HCT116 (cell line): ENCODE data around the gene ARHGEF3. TPM values are rescaled to one million over a fixed set of nuclear protein-coding genes. Genes with fewer than 3 reads are reported as not detected.

ENCODE experiments used
- ATAC-seq: fragments of 200-7000 bp; cut with Tn5 transposase; 2 replicates; pipeline ENCODE4 v1.9.1; 2020; ENCODE audit warnings: mild to moderate bottlenecking, moderate library complexity
- BruUV-seq: library from RNA; stranded (reverse); fragments of 400-500 nt; replicated peaks from 2 replicates; lab custom pipeline; 2021; lab: Mats Ljungman, UMichigan
- CTCF ChIA-PET: fragments of 300-600 bp; sonication (Branson Sonifier 250); formaldehyde crosslinking; loops from one replicate; lab custom pipeline; 2021; ENCODE audit warnings: antibody characterized with exemption; lab: Charles Lee
- POLR2A ChIA-PET: fragments of 300-600, 350-600 bp; sonication (Branson Sonifier 250); formaldehyde crosslinking; loops from one replicate; lab custom pipeline; 2021; ENCODE audit warnings: antibody characterized with exemption; lab: Charles Lee
- RAD21 ChIA-PET, 2 experiments: fragments of 300-600 bp; sonication (Branson Sonifier 250); formaldehyde crosslinking; loops; one replicate each; lab custom pipeline; 2023; ENCODE audit warnings: low total read pairs in 2 of 2; ENCODE audit not compliant: uncharacterized antibody in 2 of 2, unreplicated experiment in 2 of 2, low non-redundant PET in 1 of 2; lab: Charles Lee
- DNase-seq: peaks from one replicate; pipeline ENCODE4 v3.0.0-alpha.2; 2010; ENCODE audit warnings: low read depth, low spot score
- H2AFZ ChIP-seq: fragments of 200-600 bp; shearing (Covaris generic), sonication (generic); 2 replicates; pipeline ENCODE4 v1.6.1; 2017; ENCODE audit warnings: low read depth, mixed run types, mixed read lengths, antibody characterized with exemption, low read length; ENCODE audit not compliant: poor library complexity, severe bottlenecking
- H3K27ac ChIP-seq: 2 replicates; pipeline ENCODE4 v1.5.1; 2012; ENCODE audit warnings: low read depth, low read length
- H3K27me3 ChIP-seq: fragments of 200-600 bp; sonication (generic); 2 replicates; pipeline ENCODE4 v1.6.1; 2016; ENCODE audit warnings: mixed run types, low read length, mixed read lengths; ENCODE audit not compliant: insufficient read depth
- H3K36me3 ChIP-seq, 2 experiments: fragments of 200-500 bp in 1 of 2; fragments of 200-600 bp in 1 of 2; sonication (Bioruptor generic) in 1 of 2; sonication (generic) in 1 of 2; 2 replicates each; pipeline versions ENCODE4 v1.5.1 to v1.6.1; 2014 to 2016; ENCODE audit warnings: low read length in 2 of 2, inconsistent platforms in 1 of 2, mixed read lengths in 1 of 2, mixed run types in 1 of 2; ENCODE audit not compliant: insufficient read depth in 2 of 2, control insufficient read depth in 1 of 2
- H3K4me1 ChIP-seq, 2 experiments: fragments of 200-600 bp in 1 of 2; sonication (generic) in 1 of 2; 2 replicates each; pipeline versions ENCODE4 v1.5.1 to v1.6.1; 2012 to 2017; ENCODE audit warnings: low read length in 2 of 2, inconsistent platforms in 1 of 2, mild to moderate bottlenecking in 1 of 2, mixed read lengths in 1 of 2, mixed run types in 1 of 2, moderate library complexity in 1 of 2; ENCODE audit not compliant: insufficient read depth in 2 of 2, control insufficient read depth in 1 of 2
- H3K4me2 ChIP-seq: fragments of 200-600 bp; sonication (generic); 2 replicates; pipeline ENCODE4 v1.6.1; 2017; ENCODE audit warnings: mixed run types, low read length, mixed read lengths
- H3K4me3 ChIP-seq, 2 experiments: fragments of 200-600 bp in 1 of 2; sonication (generic) in 1 of 2; replicated peaks in 1 of 2; 2 replicates each; pipeline ENCODE4 v1.5.1; 2011 to 2016; ENCODE audit warnings: low read length in 2 of 2, control low read depth in 1 of 2, low read depth in 1 of 2, mild to moderate bottlenecking in 1 of 2, mixed read lengths in 1 of 2, mixed run types in 1 of 2
- H3K79me2 ChIP-seq: fragments of 200-600 bp; sonication (generic); 2 replicates; pipeline ENCODE4 v1.6.1; 2017; ENCODE audit warnings: mild to moderate bottlenecking, mixed run types, low read length, moderate library complexity, mixed read lengths; ENCODE audit not compliant: insufficient read depth
- H3K9ac ChIP-seq: fragments of 200-600 bp; sonication (generic); 2 replicates; pipeline ENCODE4 v1.6.1; 2016; ENCODE audit warnings: low read length, mixed read lengths
- H3K9me2 ChIP-seq: fragments of 200-600 bp; sonication (generic), shearing (Covaris generic); 2 replicates; pipeline ENCODE4 v1.6.1; 2017; ENCODE audit warnings: mixed run types, mild to moderate bottlenecking, moderate library complexity; ENCODE audit not compliant: insufficient read depth
- H3K9me3 ChIP-seq, 2 experiments: fragments of 200-500 bp in 1 of 2; fragments of 200-600 bp in 1 of 2; sonication (Bioruptor generic) in 1 of 2; sonication (generic) in 1 of 2; 2 replicates each; pipeline ENCODE4 v1.6.1; 2014 to 2017; ENCODE audit warnings: low read length in 2 of 2, mixed read lengths in 2 of 2, inconsistent platforms in 1 of 2, low read depth in 1 of 2, mild to moderate bottlenecking in 1 of 2, mixed run types in 1 of 2, moderate library complexity in 1 of 2; ENCODE audit not compliant: control insufficient read depth in 1 of 2, insufficient read depth in 1 of 2
- H4K20me1 ChIP-seq: fragments of 200-600 bp; sonication (generic), shearing (Covaris generic); 2 replicates; pipeline ENCODE4 v1.6.1; 2017; ENCODE audit warnings: mixed run types, mild to moderate bottlenecking, moderate library complexity; ENCODE audit not compliant: insufficient read depth
- CEBPB ChIP-seq: IDR thresholded peaks from 2 replicates; pipeline ENCODE4 v1.6.1; 2012; ENCODE audit warnings: low read depth
- EGR1 ChIP-seq: IDR thresholded peaks from 2 replicates; pipeline ENCODE4 v1.6.1; 2012; ENCODE audit warnings: low read depth
- EZH2phosphoT487 ChIP-seq: fragments of 200-600 bp; IDR thresholded peaks from 2 replicates; pipeline ENCODE4 v1.6.1; 2018; ENCODE audit warnings: antibody characterized with exemption, borderline replicate concordance
- JUND ChIP-seq: IDR thresholded peaks from 2 replicates; pipeline ENCODE4 v1.6.1; 2012
- POLR2A ChIP-seq: IDR thresholded peaks from 2 replicates; pipeline ENCODE4 v1.7.0; 2011; ENCODE audit warnings: borderline replicate concordance; ENCODE audit not compliant: insufficient read depth, insufficient read length; ENCODE audit errors: extremely low read depth
- RAD21 ChIP-seq: IDR thresholded peaks from 2 replicates; pipeline ENCODE4 v1.6.1; 2012; ENCODE audit warnings: low read depth, mild to moderate bottlenecking
- SP1 ChIP-seq: IDR thresholded peaks from 2 replicates; pipeline ENCODE4 v1.6.1; 2012; ENCODE audit warnings: low read depth
- SRF ChIP-seq: IDR thresholded peaks from 2 replicates; pipeline ENCODE4 v1.6.1; 2012; ENCODE audit warnings: low read depth
- TCF7L2 ChIP-seq: IDR thresholded peaks from 2 replicates; pipeline ENCODE4 v1.7.0; 2011; ENCODE audit warnings: borderline replicate concordance, inconsistent platforms; ENCODE audit not compliant: insufficient read depth, insufficient read length; ENCODE audit errors: extremely low read depth
- ZFX ChIP-seq: fragments of 450-650 bp; IDR thresholded peaks from 2 replicates; pipeline ENCODE4 v1.6.1; 2017
- intact Hi-C: fragments of 100-400 bp; cut with micrococcal nuclease; formaldehyde crosslinking; loops from 2 replicates; pipeline ENCODE4 v1.10.0; 2022
- total RNA-seq: library from RNA; stranded (reverse); gene quantifications from one replicate; pipeline ENCODE4 v1.2.1, GENCODE V29; 2021; ENCODE audit not compliant: unreplicated experiment
- TF ChIP-seq, protein P1 (sequence below), 3 experiments: fragments of 200-600 bp in 1 of 3; sonication (generic) in 1 of 3; IDR thresholded peaks in 2 of 3; conservative IDR thresholded peaks in 1 of 3; 2 replicates each; pipeline ENCODE4 v1.5.1; 2012 to 2017; ENCODE audit warnings: low read depth in 2 of 3, low read length in 2 of 3, antibody characterized with exemption in 1 of 3, borderline replicate concordance in 1 of 3, control low read depth in 1 of 3, mild to moderate bottlenecking in 1 of 3, mixed read lengths in 1 of 3, mixed run types in 1 of 3, moderate library complexity in 1 of 3; ENCODE audit not compliant: insufficient read depth in 1 of 3
- TF ChIP-seq, protein P2 (sequence below): IDR thresholded peaks from 2 replicates; pipeline ENCODE4 v1.6.1; 2011; ENCODE audit warnings: mild to moderate bottlenecking, low read length, moderate library complexity; ENCODE audit not compliant: insufficient replicate concordance; ENCODE audit errors: extremely low read depth
- TF ChIP-seq, protein P3 (sequence below): IDR thresholded peaks from 2 replicates; pipeline ENCODE4 v1.6.1; 2012

ARHGEF3 gene
- total RNA-seq, 1 experiment from 2014 or later, result 18.1 TPM

DNA sequence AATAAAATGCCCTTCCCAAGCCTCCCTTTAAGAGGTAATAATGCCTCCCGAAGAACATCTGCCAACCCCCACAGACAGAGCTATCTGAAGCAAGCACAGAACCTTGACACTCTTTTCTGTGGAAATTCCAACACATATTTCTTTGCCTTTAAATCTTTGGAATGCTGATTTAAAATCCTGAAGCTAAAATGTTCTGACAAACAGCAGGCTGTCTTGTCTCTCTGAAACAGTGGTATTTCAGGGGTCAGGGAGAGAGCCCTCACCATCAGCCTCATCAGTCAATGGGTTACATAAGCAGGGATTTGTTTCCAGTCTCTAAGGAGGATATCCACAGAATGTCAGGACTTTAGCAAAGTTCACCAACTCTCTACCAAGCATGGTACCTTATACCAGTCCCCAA lies 27.8 kb upstream of the ARHGEF3 start:
- no peak overlapping the region for H2AFZ ChIP-seq
- no peaks in the 10 kb centered on the region for H3K9me2 ChIP-seq
- H3K27me3 ChIP-seq, result 0 out of 2 replicates have a peak, but pooled peaks cover 3% of the 10 kb centered on the region
- ChIA-PET POLR2A (no interaction called here), CTCF (no interaction called here), RAD21 (no interaction called here)
- intact Hi-C loops, result no loop called here
- H4K20me1 ChIP-seq, result no peaks in the 10 kb centered on the region
- DNase-seq (no peak), ATAC-seq (no peak)
- H3K79me2 ChIP-seq, result no peaks in the 10 kb centered on the region
- no peak overlapping the region for H3K4me3 ChIP-seq
- H3K36me3 ChIP-seq, result no peaks in the 10 kb centered on the region
- H3K4me2 ChIP-seq, result no peak overlapping the region
- no peak overlapping the region for H3K9ac ChIP-seq
- no peak overlapping the region for H3K27ac ChIP-seq
- peaks cover 10 to 11% of the 10 kb centered on the region in 2 experiments for H3K4me1 ChIP-seq
- TF ChIP-seq SRF (no peak), CEBPB (no peak), ZFX (no peak), JUND (no peak), EGR1 (no peak), EZH2phosphoT487 (no peak), SP1 (no peak), POLR2A (no peak), TCF7L2 (no peak), RAD21 (no peak)
- TF ChIP-seq, protein P1, sequence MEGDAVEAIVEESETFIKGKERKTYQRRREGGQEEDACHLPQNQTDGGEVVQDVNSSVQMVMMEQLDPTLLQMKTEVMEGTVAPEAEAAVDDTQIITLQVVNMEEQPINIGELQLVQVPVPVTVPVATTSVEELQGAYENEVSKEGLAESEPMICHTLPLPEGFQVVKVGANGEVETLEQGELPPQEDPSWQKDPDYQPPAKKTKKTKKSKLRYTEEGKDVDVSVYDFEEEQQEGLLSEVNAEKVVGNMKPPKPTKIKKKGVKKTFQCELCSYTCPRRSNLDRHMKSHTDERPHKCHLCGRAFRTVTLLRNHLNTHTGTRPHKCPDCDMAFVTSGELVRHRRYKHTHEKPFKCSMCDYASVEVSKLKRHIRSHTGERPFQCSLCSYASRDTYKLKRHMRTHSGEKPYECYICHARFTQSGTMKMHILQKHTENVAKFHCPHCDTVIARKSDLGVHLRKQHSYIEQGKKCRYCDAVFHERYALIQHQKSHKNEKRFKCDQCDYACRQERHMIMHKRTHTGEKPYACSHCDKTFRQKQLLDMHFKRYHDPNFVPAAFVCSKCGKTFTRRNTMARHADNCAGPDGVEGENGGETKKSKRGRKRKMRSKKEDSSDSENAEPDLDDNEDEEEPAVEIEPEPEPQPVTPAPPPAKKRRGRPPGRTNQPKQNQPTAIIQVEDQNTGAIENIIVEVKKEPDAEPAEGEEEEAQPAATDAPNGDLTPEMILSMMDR (IDR thresholded peaks at IDR 0.05 in 2 of 3, conservative IDR thresholded peaks at IDR 0.05 in 1 of 3; ENCODE audit: borderline replicate concordance in 1 of 3, insufficient read depth in 1 of 3, low read depth in 2 of 3, low read length in 2 of 3), result no peak
- TF ChIP-seq, protein P2, sequence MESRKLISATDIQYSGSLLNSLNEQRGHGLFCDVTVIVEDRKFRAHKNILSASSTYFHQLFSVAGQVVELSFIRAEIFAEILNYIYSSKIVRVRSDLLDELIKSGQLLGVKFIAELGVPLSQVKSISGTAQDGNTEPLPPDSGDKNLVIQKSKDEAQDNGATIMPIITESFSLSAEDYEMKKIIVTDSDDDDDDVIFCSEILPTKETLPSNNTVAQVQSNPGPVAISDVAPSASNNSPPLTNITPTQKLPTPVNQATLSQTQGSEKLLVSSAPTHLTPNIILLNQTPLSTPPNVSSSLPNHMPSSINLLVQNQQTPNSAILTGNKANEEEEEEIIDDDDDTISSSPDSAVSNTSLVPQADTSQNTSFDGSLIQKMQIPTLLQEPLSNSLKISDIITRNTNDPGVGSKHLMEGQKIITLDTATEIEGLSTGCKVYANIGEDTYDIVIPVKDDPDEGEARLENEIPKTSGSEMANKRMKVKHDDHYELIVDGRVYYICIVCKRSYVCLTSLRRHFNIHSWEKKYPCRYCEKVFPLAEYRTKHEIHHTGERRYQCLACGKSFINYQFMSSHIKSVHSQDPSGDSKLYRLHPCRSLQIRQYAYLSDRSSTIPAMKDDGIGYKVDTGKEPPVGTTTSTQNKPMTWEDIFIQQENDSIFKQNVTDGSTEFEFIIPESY, result no peak
- TF ChIP-seq, protein P3, sequence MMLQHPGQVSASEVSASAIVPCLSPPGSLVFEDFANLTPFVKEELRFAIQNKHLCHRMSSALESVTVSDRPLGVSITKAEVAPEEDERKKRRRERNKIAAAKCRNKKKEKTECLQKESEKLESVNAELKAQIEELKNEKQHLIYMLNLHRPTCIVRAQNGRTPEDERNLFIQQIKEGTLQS, result no peak
- no peaks in the 10 kb centered on the region for H3K9me3 ChIP-seq
- BruUV-seq, result no TSS peak
